Measurements from ENCODE around the gene BRME1. TPM values are rescaled to one million over a fixed set of nuclear protein-coding genes. Genes with fewer than 3 reads are reported as not detected.

The BRME1 gene
- polyA plus RNA-seq, 1 donor from 2014 or later, result 6.2 TPM

- no peaks in the 10 kb centered on the region for H4K20me1 ChIP-seq (ENCODE audit: insufficient read depth)
- H3K27me3 ChIP-seq (ENCODE audit: insufficient read depth, low read depth, low read length), result peaks cover 11% of the 10 kb centered on the region
- H3K9ac ChIP-seq (ENCODE audit: low read length), result no peak overlapping the region
- no peak overlapping the region for H3K27ac ChIP-seq (ENCODE audit: low read length)
- no peak overlapping the region for H2AFZ ChIP-seq (ENCODE audit: low read depth, low read length)
- H3K9me3 ChIP-seq (ENCODE audit: low read length), result no peaks in the 10 kb centered on the region
- H3F3A ChIP-seq (ENCODE audit: insufficient read depth, low read length, poor library complexity, severe bottlenecking), result no peaks in the 10 kb centered on the region
- H3K4me2 ChIP-seq (ENCODE audit: low read length), result no peak overlapping the region
- H3K4me3 ChIP-seq (ENCODE audit: low read length), result no peak overlapping the region
- H3K9me2 ChIP-seq (ENCODE audit: insufficient read depth, low read length), result no peaks in the 10 kb centered on the region
- TF ChIP-seq RAD21 (conservative IDR thresholded peaks at IDR 0.05) (no peak), SMC3 (conservative IDR thresholded peaks at IDR 0.05; ENCODE audit: poor library complexity) (no peak), EP300 (conservative IDR thresholded peaks at IDR 0.05; ENCODE audit: poor library complexity, severe bottlenecking) (no peak), CTCF (IDR thresholded peaks at IDR 0.05; ENCODE audit: poor library complexity, severe bottlenecking) (no peak), POLR2AphosphoS5 (IDR thresholded peaks at IDR 0.05) (no peak), EZH2 (IDR thresholded peaks at IDR 0.05; ENCODE audit: borderline replicate concordance, insufficient read depth, low read length, poor library complexity, severe bottlenecking) (no peak), TAF1 (IDR thresholded peaks at IDR 0.05; ENCODE audit: low read depth) (no peak), REST (IDR thresholded peaks at IDR 0.05; ENCODE audit: borderline replicate concordance) (no peak), MXI1 (conservative IDR thresholded peaks at IDR 0.05; ENCODE audit: poor library complexity, severe bottlenecking) (no peak)
- H3K36me3 ChIP-seq (ENCODE audit: insufficient read depth, low read length), result no peaks in the 10 kb centered on the region
- no peaks in the 10 kb centered on the region for H3K79me2 ChIP-seq (replicated peaks; ENCODE audit: insufficient read depth, low read length)
Observed at GRCh38 chr19:13840305-13841085, 65.4 kb downstream of the BRME1 start.

GRCh38 chr19:13839938-13840304 lies 66.0 kb downstream of the BRME1 start:
- H3K4me3 ChIP-seq (ENCODE audit: low read length), result no peak overlapping the region
- no peaks in the 10 kb centered on the region for H3K36me3 ChIP-seq (ENCODE audit: insufficient read depth, low read length)
- H3K27ac ChIP-seq (ENCODE audit: low read length), result no peak overlapping the region
- H3K27me3 ChIP-seq (ENCODE audit: insufficient read depth, low read depth, low read length), result peaks cover 11% of the 10 kb centered on the region
- H4K20me1 ChIP-seq (ENCODE audit: insufficient read depth), result no peaks in the 10 kb centered on the region
- no peak overlapping the region for H3K4me2 ChIP-seq (ENCODE audit: low read length)
- H3K79me2 ChIP-seq (replicated peaks; ENCODE audit: insufficient read depth, low read length), result no peaks in the 10 kb centered on the region
- no peak overlapping the region for H2AFZ ChIP-seq (ENCODE audit: low read depth, low read length)
- H3F3A ChIP-seq (ENCODE audit: insufficient read depth, low read length, poor library complexity, severe bottlenecking), result no peaks in the 10 kb centered on the region
- no peak overlapping the region for H3K9ac ChIP-seq (ENCODE audit: low read length)
- TF ChIP-seq RAD21 (conservative IDR thresholded peaks at IDR 0.05) (no peak), MXI1 (conservative IDR thresholded peaks at IDR 0.05; ENCODE audit: poor library complexity, severe bottlenecking) (no peak), POLR2AphosphoS5 (IDR thresholded peaks at IDR 0.05) (no peak), REST (IDR thresholded peaks at IDR 0.05; ENCODE audit: borderline replicate concordance) (no peak), TAF1 (IDR thresholded peaks at IDR 0.05; ENCODE audit: low read depth) (no peak), SMC3 (conservative IDR thresholded peaks at IDR 0.05; ENCODE audit: poor library complexity) (no peak), CTCF (IDR thresholded peaks at IDR 0.05; ENCODE audit: poor library complexity, severe bottlenecking) (no peak), EZH2 (IDR thresholded peaks at IDR 0.05; ENCODE audit: borderline replicate concordance, insufficient read depth, low read length, poor library complexity, severe bottlenecking) (no peak), EP300 (conservative IDR thresholded peaks at IDR 0.05; ENCODE audit: poor library complexity, severe bottlenecking) (no peak)
- H3K9me2 ChIP-seq (ENCODE audit: insufficient read depth, low read length), result no peaks in the 10 kb centered on the region
- no peaks in the 10 kb centered on the region for H3K9me3 ChIP-seq (ENCODE audit: low read length)
